Trophoblast cell (in vitro differentiated cells and primary cell): ENCODE results near the gene TPK1.

Experiments
- DNase-seq, 2 donors: peaks; one replicate each; pipeline ENCODE4 v3.0.0-alpha.2; 2016
- H2AFZ ChIP-seq: 2 replicates; pipeline ENCODE4 v1.6.1; 2013; ENCODE audit warnings: low read length, moderate library complexity, mild to moderate bottlenecking; ENCODE audit not compliant: insufficient read depth, poor library complexity
- H2AK5ac ChIP-seq: 2 replicates; pipeline ENCODE4 v1.6.1; 2013; ENCODE audit warnings: mild to moderate bottlenecking, low read length
- H2BK120ac ChIP-seq: 2 replicates; pipeline ENCODE4 v1.6.1; 2013; ENCODE audit warnings: low read length, mild to moderate bottlenecking, moderate library complexity; ENCODE audit not compliant: insufficient read depth, poor library complexity
- H2BK12ac ChIP-seq: 2 replicates; pipeline ENCODE4 v1.6.1; 2013; ENCODE audit warnings: mild to moderate bottlenecking, low read length, moderate library complexity
- H2BK5ac ChIP-seq: 2 replicates; pipeline ENCODE4 v1.6.1; 2013; ENCODE audit warnings: low read length, low read depth, moderate library complexity, mild to moderate bottlenecking; ENCODE audit not compliant: poor library complexity
- H3K14ac ChIP-seq: 2 replicates; pipeline ENCODE4 v1.6.1; 2013; ENCODE audit warnings: mild to moderate bottlenecking, low read length
- H3K18ac ChIP-seq: 2 replicates; pipeline ENCODE4 v1.6.1; 2013; ENCODE audit warnings: mild to moderate bottlenecking, low read length
- H3K23ac ChIP-seq: 2 replicates; pipeline ENCODE4 v1.6.1; 2013; ENCODE audit warnings: low read length
- H3K27ac ChIP-seq: 2 replicates; pipeline ENCODE4 v1.5.1; 2013; ENCODE audit warnings: low read depth, mild to moderate bottlenecking, inconsistent platforms, low read length, moderate library complexity
- H3K27me3 ChIP-seq: 2 replicates; pipeline ENCODE4 v1.6.1; 2013; ENCODE audit warnings: inconsistent platforms, mild to moderate bottlenecking, low read length, moderate library complexity; ENCODE audit not compliant: insufficient read depth
- H3K36me3 ChIP-seq, 2 experiments: 1 replicate in 1 of 2; 2 replicates in 1 of 2; pipeline ENCODE4 v1.6.1; 2013; ENCODE audit warnings: low read length in 2 of 2, mild to moderate bottlenecking in 2 of 2, moderate library complexity in 1 of 2; ENCODE audit not compliant: insufficient read depth in 2 of 2, control insufficient read depth in 1 of 2
- H3K4ac ChIP-seq: 2 replicates; pipeline ENCODE4 v1.6.1; 2013; ENCODE audit warnings: low read depth, mild to moderate bottlenecking, low read length, moderate library complexity
- H3K4me1 ChIP-seq, 2 experiments: 1 replicate in 1 of 2; 2 replicates in 1 of 2; pipeline ENCODE4 v1.6.1; 2013; ENCODE audit warnings: low read length in 2 of 2, mild to moderate bottlenecking in 2 of 2, moderate library complexity in 1 of 2; ENCODE audit not compliant: insufficient read depth in 2 of 2, control insufficient read depth in 1 of 2
- H3K4me2 ChIP-seq: 2 replicates; pipeline ENCODE4 v1.6.1; 2013; ENCODE audit warnings: inconsistent platforms, mild to moderate bottlenecking, low read length, moderate library complexity
- H3K4me3 ChIP-seq: 2 replicates; pipeline ENCODE4 v1.5.1; 2013; ENCODE audit warnings: mild to moderate bottlenecking, low read depth, low read length, inconsistent platforms
- H3K79me1 ChIP-seq: one replicate; pipeline ENCODE4 v1.6.1; 2013; ENCODE audit warnings: low read length
- H3K79me2 ChIP-seq: 2 replicates; pipeline ENCODE4 v1.6.1; 2013; ENCODE audit warnings: low read length, mild to moderate bottlenecking; ENCODE audit not compliant: control insufficient read depth, insufficient read depth, poor library complexity
- H3K9ac ChIP-seq: 2 replicates; pipeline ENCODE4 v1.6.1; 2013; ENCODE audit warnings: mild to moderate bottlenecking, low read length
- H3K9me3 ChIP-seq: 2 replicates; pipeline ENCODE4 v1.6.1; 2013; ENCODE audit warnings: low read depth, mild to moderate bottlenecking, control low read depth, inconsistent platforms, low read length; ENCODE audit not compliant: insufficient read depth
- H4K12ac ChIP-seq: 2 replicates; pipeline ENCODE4 v1.6.1; 2013; ENCODE audit warnings: low read depth, mild to moderate bottlenecking, low read length, moderate library complexity
- H4K8ac ChIP-seq: 2 replicates; pipeline ENCODE4 v1.6.1; 2013; ENCODE audit warnings: low read depth, mild to moderate bottlenecking, low read length, moderate library complexity
- H4K91ac ChIP-seq: one replicate; pipeline ENCODE4 v1.6.1; 2013; ENCODE audit warnings: low read depth, mild to moderate bottlenecking, low read length, moderate library complexity
- WGBS: extraction: QIAGEN DNeasy Blood & Tissue Kit; methylation state at CpG from one replicate; pipeline ENCODE4 v1.1.7; 2013; ENCODE audit warnings: missing lambda C conversion rate; ENCODE audit not compliant: insufficient read length, insufficient coverage; ENCODE audit errors: extremely low coverage; 5-methylcytosine and 5-hydroxymethylcytosine counted together

The TPK1 gene

DNA sequence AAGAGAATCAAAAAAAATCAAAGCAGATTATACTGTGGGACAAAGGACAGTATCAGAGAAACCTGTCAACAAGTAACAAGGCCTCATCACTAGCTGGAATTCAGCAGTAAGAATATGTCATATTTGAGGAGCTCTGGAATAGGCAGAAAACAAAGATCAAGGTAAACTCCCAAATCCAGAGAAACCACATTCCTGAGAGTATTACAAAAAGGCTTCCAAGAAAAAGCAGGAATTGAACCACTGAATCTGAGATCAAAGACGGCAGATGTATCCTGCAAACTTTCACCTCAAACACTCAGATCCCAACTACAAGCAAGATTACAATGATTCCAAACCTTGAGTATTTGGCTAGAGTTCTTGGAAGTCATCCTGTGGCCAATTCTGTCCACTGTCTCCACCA lies 16.3 kb downstream of the TPK1 start:
- Histone ChIP-seq H2AK5ac (no peak overlapping the region), H3K9me3 (no peaks in the 10 kb centered on the region), H4K8ac (no peak overlapping the region), H2BK12ac (no peak overlapping the region), H3K9ac (no peak overlapping the region), H3K14ac (no peak overlapping the region), H3K4ac (no peak overlapping the region), H3K18ac (no peak overlapping the region), H2BK5ac (no peak overlapping the region), H3K27me3 (no peaks in the 10 kb centered on the region), H3K79me1 (peaks cover 1% of the 10 kb centered on the region), H3K23ac (no peak overlapping the region), H3K27ac (peak overlapping the region; percentile 56), H2BK120ac (no peak overlapping the region), H4K91ac (no peak overlapping the region), H3K36me3 (no peaks in the 10 kb centered on the region), H2AFZ (no peak overlapping the region), H3K4me3 (no peak overlapping the region), H4K12ac (no peak overlapping the region), H3K4me2 (no peak overlapping the region), H3K4me1 (peaks cover 0 to 5% of the 10 kb centered on the region in 2 experiments), H3K79me2 (no peaks in the 10 kb centered on the region)
- DNase-seq, result peak in 1 of 2 donors; percentile 83
- WGBS, result no CpG with 5 or more reads among the region's 1 CpG

DNA sequence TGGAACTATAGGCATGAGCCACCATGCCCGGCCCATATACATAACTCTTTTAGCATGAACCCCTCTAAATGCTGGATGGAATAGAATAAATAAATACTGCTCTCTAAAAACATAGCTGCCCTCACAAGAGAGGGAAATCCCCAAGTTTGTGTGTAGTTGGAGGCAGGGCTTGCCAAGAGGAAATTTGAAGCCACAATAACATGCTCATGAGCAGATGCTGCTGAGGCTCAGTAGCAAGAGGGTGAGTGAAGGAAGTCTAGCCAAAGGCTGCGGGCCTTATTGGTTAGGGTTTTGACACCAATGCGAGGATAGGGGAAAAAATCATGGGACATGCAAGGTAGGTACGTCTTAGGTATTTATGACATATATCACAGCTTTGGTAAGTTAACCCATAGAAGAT lies 17.3 kb downstream of the TPK1 start:
- Histone ChIP-seq H3K27ac (no peak overlapping the region), H3K9me3 (no peaks in the 10 kb centered on the region), H2BK5ac (no peak overlapping the region), H4K12ac (no peak overlapping the region), H2AK5ac (no peak overlapping the region), H3K4me3 (no peak overlapping the region), H3K79me2 (no peaks in the 10 kb centered on the region), H4K91ac (no peak overlapping the region), H3K36me3 (no peaks in the 10 kb centered on the region), H3K14ac (no peak overlapping the region), H3K4ac (no peak overlapping the region), H3K18ac (no peak overlapping the region), H3K27me3 (no peaks in the 10 kb centered on the region), H2AFZ (no peak overlapping the region), H2BK120ac (no peak overlapping the region), H4K8ac (no peak overlapping the region), H3K79me1 (peaks cover 1% of the 10 kb centered on the region), H2BK12ac (no peak overlapping the region), H3K23ac (no peak overlapping the region), H3K4me2 (no peak overlapping the region), H3K9ac (no peak overlapping the region), H3K4me1 (peaks cover 0 to 5% of the 10 kb centered on the region in 2 experiments)
- DNase-seq, result no peak
- no CpG with 5 or more reads among the region's 4 CpGs for WGBS

DNA sequence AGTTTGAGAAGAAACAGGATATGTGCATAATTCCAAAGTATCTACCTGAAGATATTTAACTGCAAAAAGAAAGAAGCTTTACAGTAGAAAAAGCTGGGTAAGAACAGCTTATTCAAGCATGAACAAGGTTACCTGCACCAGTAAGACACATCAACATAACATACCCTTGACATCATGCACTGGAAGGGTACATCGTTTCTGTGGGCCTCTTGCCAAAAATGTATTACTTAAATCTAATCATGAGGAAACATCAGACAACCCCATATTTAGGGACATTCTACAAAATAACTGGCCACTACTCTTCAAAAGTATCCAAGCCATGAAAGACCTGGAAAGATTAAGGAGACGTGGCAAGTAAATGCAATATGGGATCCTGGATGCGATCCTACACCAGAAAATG lies 18.9 kb downstream of the TPK1 start:
- Histone ChIP-seq H3K4me3 (no peak overlapping the region), H4K91ac (no peak overlapping the region), H2AK5ac (no peak overlapping the region), H3K27me3 (no peaks in the 10 kb centered on the region), H3K9ac (no peak overlapping the region), H3K27ac (no peak overlapping the region), H4K12ac (no peak overlapping the region), H3K36me3 (no peaks in the 10 kb centered on the region), H2AFZ (no peak overlapping the region), H3K14ac (no peak overlapping the region), H3K23ac (no peak overlapping the region), H3K79me1 (peaks cover 1% of the 10 kb centered on the region), H3K79me2 (no peaks in the 10 kb centered on the region), H3K4me2 (no peak overlapping the region), H2BK12ac (no peak overlapping the region), H4K8ac (no peak overlapping the region), H3K4me1 (peaks cover 0 to 3% of the 10 kb centered on the region in 2 experiments), H2BK120ac (no peak overlapping the region), H3K18ac (no peak overlapping the region), H3K4ac (no peak overlapping the region), H3K9me3 (no peaks in the 10 kb centered on the region), H2BK5ac (no peak overlapping the region)
- no CpG with 5 or more reads among the region's 3 CpGs for WGBS
- no peak for DNase-seq

DNA sequence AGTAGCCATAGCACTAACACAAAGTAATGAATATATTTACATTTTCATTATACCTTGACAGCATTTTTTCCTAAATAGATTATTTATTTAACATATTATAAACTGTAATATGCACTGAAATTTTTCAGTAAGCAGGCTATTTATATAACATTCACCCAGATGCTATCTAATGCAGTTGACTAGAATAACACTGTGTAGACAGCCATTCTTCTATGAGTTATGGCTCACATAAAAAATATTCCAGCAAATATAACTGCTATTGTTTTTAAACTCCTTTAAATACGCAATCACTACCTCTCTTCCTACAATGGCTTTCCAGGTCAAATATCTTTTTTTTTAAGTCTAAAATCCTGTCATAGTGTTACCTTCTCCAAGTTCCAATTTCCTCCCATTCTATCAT lies 21.6 kb downstream of the TPK1 start:
- H3K4me1 ChIP-seq, result no peaks in the 10 kb centered on the region
- no peaks in the 10 kb centered on the region for H3K79me2 ChIP-seq
- H3K4ac ChIP-seq, result no peak overlapping the region
- no peak overlapping the region for H2AFZ ChIP-seq
- no peak overlapping the region for H3K9ac ChIP-seq
- no peak overlapping the region for H2BK120ac ChIP-seq
- H3K18ac ChIP-seq, result no peak overlapping the region
- no peaks in the 10 kb centered on the region for H3K36me3 ChIP-seq
- H3K27ac ChIP-seq, result no peak overlapping the region
- DNase-seq, result no peak
- H3K14ac ChIP-seq, result no peak overlapping the region
- H3K27me3 ChIP-seq, result no peaks in the 10 kb centered on the region
- no peak overlapping the region for H4K12ac ChIP-seq
- H3K23ac ChIP-seq, result no peak overlapping the region
- H2AK5ac ChIP-seq, result no peak overlapping the region
- H3K9me3 ChIP-seq, result no peaks in the 10 kb centered on the region
- no CpG with 5 or more reads among the region's 1 CpG for WGBS
- no peak overlapping the region for H2BK5ac ChIP-seq
- H4K91ac ChIP-seq, result no peak overlapping the region
- no peak overlapping the region for H3K4me2 ChIP-seq
- no peaks in the 10 kb centered on the region for H3K79me1 ChIP-seq
- no peak overlapping the region for H4K8ac ChIP-seq
- H2BK12ac ChIP-seq, result no peak overlapping the region
- no peak overlapping the region for H3K4me3 ChIP-seq
